Nephron progenitor cell (in vitro differentiated cells): Measurements from ENCODE around the gene SIRPA.

ENCODE experiments used
- DNase-seq: peaks from one replicate; pipeline ENCODE4 v3.0.0; 2021
- H3K27ac Mint-ChIP-seq: 2 replicates; pipeline ENCODE4 v1.8.0; 2021; ENCODE audit warnings: mild to moderate bottlenecking, moderate library complexity, mixed read lengths
- H3K27me3 Mint-ChIP-seq: 2 replicates; pipeline ENCODE4 v1.8.0; 2021; ENCODE audit warnings: mild to moderate bottlenecking, low read depth, mixed read lengths; ENCODE audit not compliant: poor library complexity
- H3K36me3 Mint-ChIP-seq: 2 replicates; pipeline ENCODE4 v1.8.0; 2021; ENCODE audit warnings: low read depth, mixed read lengths
- H3K4me1 Mint-ChIP-seq: 2 replicates; pipeline ENCODE4 v1.8.0; 2021; ENCODE audit warnings: mixed read lengths
- H3K4me3 Mint-ChIP-seq: 2 replicates; pipeline ENCODE4 v1.8.0; 2021; ENCODE audit warnings: mild to moderate bottlenecking, moderate library complexity, mixed read lengths
- H3K9me3 Mint-ChIP-seq: 2 replicates; pipeline ENCODE4 v1.8.0; 2021; ENCODE audit warnings: mild to moderate bottlenecking, moderate library complexity, mixed read lengths
- TF ChIP-seq, protein P1 (sequence below): fragments of 200-600 bp; sonication (generic); IDR thresholded peaks from 2 replicates; pipeline ENCODE4 v1.5.0; 2021; ENCODE audit warnings: antibody characterized with exemption

The SIRPA gene

DNA sequence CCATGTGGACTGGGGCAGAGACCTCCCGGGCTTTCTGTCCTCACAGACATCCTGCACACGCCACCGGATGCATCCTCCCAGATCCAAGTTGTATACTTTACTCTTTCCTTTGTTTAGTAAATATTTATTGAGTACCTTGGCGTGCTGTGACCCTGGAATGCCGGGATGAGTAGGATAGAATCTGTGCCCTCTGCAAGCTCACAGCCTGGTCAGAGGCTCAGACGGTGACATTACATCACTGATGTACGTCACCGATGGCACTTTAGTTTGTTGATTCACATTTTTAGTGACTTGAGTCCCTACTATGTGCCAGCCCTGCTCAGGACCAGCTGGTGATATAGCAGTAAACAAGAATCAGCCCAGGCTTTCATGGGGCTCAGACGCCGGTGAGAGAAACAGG is 32.9 kb downstream of the SIRPA start:
- H3K9me3 Mint-ChIP-seq: no peaks in the 10 kb centered on the region
- no peak overlapping the region for H3K4me3 Mint-ChIP-seq
- DNase-seq: no peak
- no peak overlapping the region for H3K27ac Mint-ChIP-seq
- H3K27me3 Mint-ChIP-seq: peaks cover 3% of the 10 kb centered on the region
- TF ChIP-seq, protein P1, sequence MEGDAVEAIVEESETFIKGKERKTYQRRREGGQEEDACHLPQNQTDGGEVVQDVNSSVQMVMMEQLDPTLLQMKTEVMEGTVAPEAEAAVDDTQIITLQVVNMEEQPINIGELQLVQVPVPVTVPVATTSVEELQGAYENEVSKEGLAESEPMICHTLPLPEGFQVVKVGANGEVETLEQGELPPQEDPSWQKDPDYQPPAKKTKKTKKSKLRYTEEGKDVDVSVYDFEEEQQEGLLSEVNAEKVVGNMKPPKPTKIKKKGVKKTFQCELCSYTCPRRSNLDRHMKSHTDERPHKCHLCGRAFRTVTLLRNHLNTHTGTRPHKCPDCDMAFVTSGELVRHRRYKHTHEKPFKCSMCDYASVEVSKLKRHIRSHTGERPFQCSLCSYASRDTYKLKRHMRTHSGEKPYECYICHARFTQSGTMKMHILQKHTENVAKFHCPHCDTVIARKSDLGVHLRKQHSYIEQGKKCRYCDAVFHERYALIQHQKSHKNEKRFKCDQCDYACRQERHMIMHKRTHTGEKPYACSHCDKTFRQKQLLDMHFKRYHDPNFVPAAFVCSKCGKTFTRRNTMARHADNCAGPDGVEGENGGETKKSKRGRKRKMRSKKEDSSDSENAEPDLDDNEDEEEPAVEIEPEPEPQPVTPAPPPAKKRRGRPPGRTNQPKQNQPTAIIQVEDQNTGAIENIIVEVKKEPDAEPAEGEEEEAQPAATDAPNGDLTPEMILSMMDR: no peak
- H3K36me3 Mint-ChIP-seq: peaks cover 7% of the 10 kb centered on the region
- H3K4me1 Mint-ChIP-seq: peaks cover 20% of the 10 kb centered on the region

DNA sequence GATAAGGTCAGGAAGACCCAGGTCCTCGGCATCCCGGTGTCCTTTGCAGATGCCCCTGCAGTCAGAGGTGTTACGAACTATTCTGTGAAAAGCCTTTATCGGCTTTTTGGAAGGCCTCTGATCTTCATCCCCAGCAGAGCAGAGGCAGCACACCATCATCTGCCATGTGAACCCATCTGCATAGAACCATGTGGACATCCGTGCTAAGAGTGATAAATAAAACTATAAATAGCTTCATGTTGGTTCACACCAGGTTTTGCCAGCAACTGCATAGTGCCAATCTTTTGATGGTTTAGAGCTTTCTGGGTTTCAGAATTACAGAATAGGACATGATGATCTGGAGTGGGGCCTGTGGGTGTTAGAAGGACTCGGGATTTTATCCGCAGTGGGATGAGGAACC is 33.6 kb downstream of the SIRPA start:
- Mint-ChIP-seq H3K27me3 (peaks cover 3% of the 10 kb centered on the region), H3K36me3 (peaks cover 4% of the 10 kb centered on the region), H3K27ac (no peak overlapping the region), H3K9me3 (no peaks in the 10 kb centered on the region), H3K4me3 (no peak overlapping the region), H3K4me1 (peaks cover 20% of the 10 kb centered on the region)
- DNase-seq: no peak
- TF ChIP-seq, protein P1: no peak

DNA sequence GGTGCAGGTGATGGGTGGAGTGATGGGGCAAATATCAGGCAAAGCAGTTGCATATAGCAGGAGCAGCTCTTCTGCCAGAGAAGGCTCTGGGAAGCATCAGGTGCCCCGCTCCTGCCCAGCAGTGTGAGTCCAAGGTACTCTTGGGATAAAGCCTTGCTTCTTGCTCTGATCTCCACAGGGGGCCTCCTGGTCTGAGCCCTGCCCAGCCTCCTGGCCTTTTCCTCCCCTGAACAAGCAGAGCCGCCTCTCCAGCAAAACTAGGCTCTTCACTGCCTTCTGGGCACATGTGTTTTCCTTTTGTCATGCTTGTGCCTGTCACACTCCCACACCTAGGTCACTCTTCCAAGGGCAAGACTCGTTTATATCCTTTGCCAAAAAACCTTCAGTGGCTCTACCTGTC is 34.3 kb downstream of the SIRPA start:
- H3K9me3 Mint-ChIP-seq: no peaks in the 10 kb centered on the region
- DNase-seq: no peak
- no peak overlapping the region for H3K4me3 Mint-ChIP-seq
- H3K4me1 Mint-ChIP-seq: peaks cover 20% of the 10 kb centered on the region
- H3K27me3 Mint-ChIP-seq: peaks cover 3% of the 10 kb centered on the region
- TF ChIP-seq, protein P1: no peak
- peaks cover 4% of the 10 kb centered on the region for H3K36me3 Mint-ChIP-seq
- H3K27ac Mint-ChIP-seq: no peak overlapping the region

DNA sequence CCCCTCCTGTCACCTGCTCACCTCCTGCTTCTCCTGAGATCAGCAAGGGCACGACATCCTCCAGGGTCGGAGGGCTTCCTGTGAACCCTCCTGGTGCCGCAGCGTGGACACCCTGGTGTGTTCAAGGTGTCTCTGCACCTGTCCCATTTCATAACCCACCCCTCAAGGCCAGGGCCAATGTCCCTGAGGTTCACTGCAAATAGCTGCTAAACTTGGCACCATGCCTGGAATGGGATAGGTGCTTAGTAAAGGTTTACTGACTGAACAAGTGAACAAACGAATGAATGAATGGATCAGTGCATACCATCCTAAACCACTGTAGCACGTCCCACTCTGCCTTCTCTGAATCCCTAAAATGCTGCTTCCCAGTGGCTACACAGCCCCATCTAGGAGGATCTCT is 35.0 kb downstream of the SIRPA start:
- H3K36me3 Mint-ChIP-seq: peaks cover 4% of the 10 kb centered on the region
- TF ChIP-seq, protein P1: no peak
- no peaks in the 10 kb centered on the region for H3K9me3 Mint-ChIP-seq
- H3K27me3 Mint-ChIP-seq: peaks cover 3% of the 10 kb centered on the region
- no peak overlapping the region for H3K27ac Mint-ChIP-seq
- H3K4me1 Mint-ChIP-seq: peaks cover 20% of the 10 kb centered on the region
- H3K4me3 Mint-ChIP-seq: no peak overlapping the region
- DNase-seq: no peak

DNA sequence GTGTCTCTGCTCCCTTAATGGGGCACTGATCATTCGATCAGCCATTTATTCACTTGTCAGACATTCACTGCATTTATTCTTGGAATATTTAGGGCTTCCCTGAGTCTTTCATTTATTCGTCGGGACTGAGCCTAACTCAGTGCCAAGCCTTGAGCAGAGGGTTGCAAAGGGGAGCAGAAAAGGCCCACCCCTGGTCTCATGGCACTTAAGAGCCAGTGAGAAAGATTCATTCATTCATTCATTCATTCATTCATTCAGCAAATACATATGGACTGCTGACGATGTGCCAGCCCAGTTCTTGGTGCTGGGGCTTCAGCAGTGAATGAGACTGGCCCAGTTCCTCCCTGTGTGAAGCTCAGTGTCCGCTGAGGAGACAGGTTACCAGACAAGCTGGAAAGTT is 36.6 kb downstream of the SIRPA start:
- H3K36me3 Mint-ChIP-seq: no peaks in the 10 kb centered on the region
- H3K4me3 Mint-ChIP-seq: no peak overlapping the region
- TF ChIP-seq, protein P1: no peak
- H3K27ac Mint-ChIP-seq: no peak overlapping the region
- DNase-seq: no peak
- peaks cover 3% of the 10 kb centered on the region for H3K27me3 Mint-ChIP-seq
- no peaks in the 10 kb centered on the region for H3K9me3 Mint-ChIP-seq
- peaks cover 20% of the 10 kb centered on the region for H3K4me1 Mint-ChIP-seq

DNA sequence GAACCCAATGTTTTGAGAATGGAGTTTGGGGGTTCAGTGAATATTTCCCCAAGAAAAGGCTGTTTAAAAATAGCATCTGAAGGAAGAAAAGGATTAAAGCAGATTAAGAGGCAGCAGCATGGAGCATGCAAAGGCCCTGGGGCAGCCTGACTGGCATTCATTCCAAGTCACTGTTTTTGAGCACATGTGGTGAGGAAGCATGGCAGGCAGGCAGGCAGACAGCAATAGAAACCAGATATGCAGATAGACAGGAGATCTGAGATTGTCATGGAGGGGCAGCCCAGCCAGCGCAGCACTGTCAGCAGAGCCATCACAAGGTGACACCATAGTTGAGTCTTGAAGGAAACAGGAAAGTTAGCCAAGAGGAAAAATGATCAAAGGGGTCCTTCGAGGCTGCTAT is 37.8 kb downstream of the SIRPA start:
- Mint-ChIP-seq H3K36me3 (peaks cover 1% of the 10 kb centered on the region), H3K9me3 (no peaks in the 10 kb centered on the region), H3K4me1 (peaks cover 21% of the 10 kb centered on the region), H3K27me3 (peaks cover 3% of the 10 kb centered on the region), H3K4me3 (no peak overlapping the region), H3K27ac (no peak overlapping the region)
- DNase-seq: no peak
- TF ChIP-seq, protein P1: no peak
